Subcutaneous adipose tissue (tissue), 4 donors: ENCODE measurements around the gene POU5F1. TPM values are rescaled to one million over a fixed set of nuclear protein-coding genes. Genes with fewer than 3 reads are reported as not detected.

Source experiments
- CTCF ChIP-seq: fragments of 450-650 bp; IDR thresholded peaks from one replicate; pipeline ENCODE4 v1.5.1; 2016; ENCODE audit warnings: low read depth, mild to moderate bottlenecking, control low read depth, antibody characterized with exemption, moderate library complexity
- total RNA-seq, 4 donors: library from RNA; depleted of rRNA; stranded (reverse); fragments of >200 nt; gene quantifications; one replicate each; pipeline ENCODE4 v1.1.0, GENCODE V29; 2016

Gene POU5F1
- total RNA-seq, 4 donors from 2014 or later = 0.17 to 5.5 TPM; not detected in 2

DNA sequence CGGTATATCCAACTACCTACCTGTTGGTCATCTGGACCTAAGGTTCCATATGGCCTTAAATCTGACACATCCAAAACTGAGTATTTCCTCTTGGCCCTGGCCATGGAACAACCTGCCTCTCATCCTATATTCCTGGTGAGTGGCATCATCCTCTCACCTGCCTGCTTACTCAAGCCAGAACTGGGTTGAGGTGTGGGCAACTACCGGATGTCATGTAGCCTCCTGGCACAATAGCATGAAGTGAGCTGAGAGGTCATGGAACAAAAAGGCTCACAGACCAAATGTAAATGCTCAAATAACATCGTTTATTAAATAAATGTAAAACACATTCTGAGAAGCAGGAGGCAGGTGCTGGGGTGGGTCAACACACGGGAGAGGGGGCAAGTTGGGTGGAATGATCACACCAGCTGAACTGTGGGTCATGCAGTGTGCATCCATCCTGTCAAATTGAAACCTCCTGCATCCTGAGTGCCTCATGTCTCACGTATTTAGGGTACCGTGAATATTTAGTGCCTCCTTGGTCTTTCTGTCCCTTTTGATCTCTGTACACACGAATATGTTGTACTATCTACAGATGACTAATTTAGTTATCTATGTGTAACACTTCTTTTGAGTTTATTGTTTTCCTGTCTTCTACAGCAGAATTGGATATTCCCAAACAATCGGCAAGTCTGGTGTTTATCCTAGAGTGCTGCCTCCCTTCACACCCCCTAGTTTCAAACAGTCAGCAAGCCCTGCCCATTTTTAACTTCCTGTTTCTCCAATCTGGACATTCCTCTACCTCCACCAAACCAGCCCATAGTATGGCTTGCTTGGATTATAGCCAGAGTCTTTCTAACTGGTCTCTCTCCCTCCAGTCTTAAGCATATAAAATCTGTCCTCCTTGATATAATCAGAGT, 7.9 kb upstream of the POU5F1 start:
- TF ChIP-seq CTCF = no peak

- no peak for TF ChIP-seq CTCF
Measured at GRCh38 chr6:31175971-31176370, 5.5 kb upstream of the POU5F1 start.

GRCh38 chr6:31174378-31174777, 3.9 kb upstream of the POU5F1 start:
- no peak for TF ChIP-seq CTCF

DNA sequence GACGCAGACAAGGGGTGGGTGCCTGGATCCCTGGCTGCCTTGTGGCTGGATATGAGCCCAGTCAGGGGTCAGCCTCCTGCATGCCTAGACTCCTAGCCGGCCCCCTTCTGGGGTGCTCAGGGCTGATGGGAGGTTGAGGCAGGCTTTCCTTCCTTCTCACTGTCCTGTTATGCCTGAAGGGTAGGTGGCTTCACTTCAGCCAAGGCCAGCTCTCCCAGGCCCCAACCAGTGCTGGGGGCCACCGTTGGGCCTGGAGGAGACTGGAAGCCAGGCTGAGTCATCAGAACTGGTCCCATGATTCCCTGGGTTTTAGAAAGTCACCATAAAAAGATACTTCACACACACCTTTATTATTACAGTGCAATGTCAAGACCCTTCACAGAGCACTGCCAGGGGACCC, 2.9 kb upstream of the POU5F1 start:
- no peak for TF ChIP-seq CTCF

GRCh38 chr6:31172973-31173384, 2.5 kb upstream of the POU5F1 start:
- no peak for TF ChIP-seq CTCF

DNA sequence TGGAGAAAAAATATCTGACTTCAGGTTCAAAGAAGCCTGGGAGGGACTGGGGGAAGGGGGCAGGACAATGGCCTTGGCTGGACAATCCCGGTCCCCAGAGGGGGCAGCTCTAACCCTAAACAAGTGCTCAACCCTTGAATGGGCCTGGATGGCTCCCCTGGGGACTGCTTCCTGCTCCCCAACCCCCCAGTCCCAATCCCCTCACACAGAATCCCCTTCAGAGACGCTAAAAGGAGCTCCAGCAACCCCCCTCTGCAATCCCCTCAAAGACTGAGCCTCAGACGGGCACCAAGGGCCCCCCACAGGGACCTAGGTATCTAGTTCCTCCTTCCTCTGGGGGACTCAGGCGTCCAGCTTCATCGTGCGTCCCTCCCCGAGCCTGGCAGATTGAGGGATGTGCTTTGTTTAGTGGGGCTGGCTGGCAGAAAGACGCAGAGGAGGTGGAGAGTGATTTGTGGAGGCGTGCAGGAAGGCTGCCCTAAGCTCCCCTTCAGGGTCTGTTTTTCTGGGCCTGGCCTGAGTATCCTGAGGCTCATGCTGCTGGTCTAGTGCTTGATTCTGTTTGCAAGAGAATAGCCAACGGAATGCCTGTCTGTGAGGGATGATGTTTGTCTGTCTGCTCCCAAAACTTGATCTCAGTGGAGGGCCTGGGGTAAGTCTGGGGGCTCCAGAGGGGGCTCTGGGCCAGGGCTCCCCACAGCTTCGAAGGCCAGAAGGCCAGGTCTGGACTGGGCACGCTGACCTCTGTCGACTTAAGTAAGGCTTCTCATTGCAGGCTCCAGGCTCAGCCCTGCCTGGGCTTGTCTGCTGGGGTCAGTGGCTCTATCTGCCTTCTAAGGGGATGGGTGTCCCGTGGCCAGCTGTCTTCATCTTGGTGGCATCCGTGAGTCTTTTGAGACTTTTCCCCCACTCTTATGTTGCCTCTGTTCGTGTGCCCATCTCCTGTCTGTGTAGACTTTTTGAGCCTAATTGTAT, 1.7 kb upstream of the POU5F1 start:
- TF ChIP-seq CTCF = no peak
